Measurements from ENCODE around the gene MEI1. TPM values are rescaled to one million over a fixed set of nuclear protein-coding genes. Genes with fewer than 3 reads are reported as not detected.

MEI1 gene
- total and polyA plus RNA-seq, 8 donors, result 1.5 to 7.9 (median 3.3) TPM

GRCh38 chr22:41845380-41846267 lies 146.3 kb downstream of the MEI1 start:
- no peak for ATAC-seq
- intact Hi-C loops (cut with DNase I), result no loop called here
- no peaks in the 10 kb centered on the region for H3K9me3 ChIP-seq
- peaks cover 31 to 89% of the 10 kb centered on the region in 2 donors for H3K4me1 ChIP-seq
- no peaks in the 10 kb centered on the region for H3K27me3 ChIP-seq
- TF ChIP-seq CTCF (IDR thresholded peaks at IDR 0.05), result no peak
- H3K4me3 ChIP-seq, result no peak overlapping the region
- no peak for DNase-seq
- H3K27ac ChIP-seq, result peak overlapping the region; percentile 15 to 61
- no peaks in the 10 kb centered on the region for H3K36me3 ChIP-seq

GRCh38 chr22:41846268-41846987 lies 147.1 kb downstream of the MEI1 start:
- ATAC-seq (no peak), DNase-seq (no peak)
- Histone ChIP-seq H3K27ac (peak overlapping the region in 1 of 2 donors; percentile 13), H3K36me3 (no peaks in the 10 kb centered on the region), H3K9me3 (no peaks in the 10 kb centered on the region), H3K4me1 (peaks cover 25 to 80% of the 10 kb centered on the region in 2 donors), H3K4me3 (no peak overlapping the region), H3K27me3 (no peaks in the 10 kb centered on the region)
- intact Hi-C loops (cut with DNase I), result no loop called here
- TF ChIP-seq CTCF (IDR thresholded peaks at IDR 0.05), result no peak

DNA sequence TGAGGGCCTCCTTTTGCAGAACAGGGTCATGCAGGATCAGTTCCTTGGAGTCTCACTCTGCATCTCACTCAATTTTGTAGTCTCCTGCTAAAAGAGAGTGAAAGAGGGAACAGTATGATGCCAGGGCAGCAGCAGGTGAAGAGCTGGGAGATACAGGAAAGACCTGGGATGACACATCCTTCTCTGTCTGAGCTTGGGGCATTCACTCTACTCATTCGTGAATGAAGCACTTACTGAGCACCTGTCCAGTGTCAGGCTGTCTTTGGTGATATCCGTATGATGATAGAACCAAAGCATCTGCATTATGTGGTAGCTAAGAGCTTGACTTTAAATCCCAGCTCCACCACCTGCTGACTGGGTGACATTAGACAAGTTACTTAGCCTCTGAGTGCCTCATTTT lies 148.0 kb downstream of the MEI1 start:
- no peaks in the 10 kb centered on the region for H3K9me3 ChIP-seq
- DNase-seq (no peak), ATAC-seq (no peak)
- no peak for TF ChIP-seq CTCF (IDR thresholded peaks at IDR 0.05)
- intact Hi-C loops (cut with DNase I), result no loop called here
- H3K27ac ChIP-seq, result no peak overlapping the region
- H3K27me3 ChIP-seq, result no peaks in the 10 kb centered on the region
- H3K4me1 ChIP-seq, result peaks cover 19 to 73% of the 10 kb centered on the region in 2 donors
- H3K36me3 ChIP-seq, result no peaks in the 10 kb centered on the region
- no peak overlapping the region for H3K4me3 ChIP-seq

- ATAC-seq, result peak; percentile 92
- no peak for TF ChIP-seq CTCF (IDR thresholded peaks at IDR 0.05)
- peak overlapping the region in 1 of 2 donors; percentile 47 for H3K27ac ChIP-seq
- peaks cover 18 to 61% of the 10 kb centered on the region in 2 donors for H3K4me1 ChIP-seq
- no peaks in the 10 kb centered on the region for H3K27me3 ChIP-seq
- intact Hi-C loops (cut with DNase I), result no loop called here
- no peaks in the 10 kb centered on the region for H3K36me3 ChIP-seq
- H3K9me3 ChIP-seq, result no peaks in the 10 kb centered on the region
- H3K4me3 ChIP-seq, result no peak overlapping the region
- DNase-seq, result peak in 2 of 4 donors; percentile 84 to 86
Observed at GRCh38 chr22:41848468-41848867, 149.2 kb downstream of the MEI1 start.

Other genes starting within 250 kb of the MEI1 start
- 10 to 100 TPM; 30.3 to 35.5 TPM for gene PHF5A, start 230.8 kb upstream of the MEI1 start, total RNA-seq
- gene PHF5A, start 230.8 kb upstream of the MEI1 start, polyA plus RNA-seq (ENCODE audit: insufficient read length in 6 of 6), result 10 to 100 TPM; 44.9 to 54.7 (median 46.7) TPM
- 10 to 100 TPM; 85.3 to 91.8 TPM for gene ACO2, start 230.4 kb upstream of the MEI1 start, total RNA-seq
- gene ACO2, start 230.4 kb upstream of the MEI1 start, polyA plus RNA-seq (ENCODE audit: insufficient read length in 6 of 6), result 10 to 100 TPM; 51.0 to 66.1 (median 56.6) TPM
- gene POLR3H, start 155.0 kb upstream of the MEI1 start, total RNA-seq, result 10 to 100 TPM; 31.3 to 55.4 TPM
- gene POLR3H, start 155.0 kb upstream of the MEI1 start, polyA plus RNA-seq (ENCODE audit: insufficient read length in 6 of 6), result 10 to 100 TPM; 26.6 to 36.2 (median 30.6) TPM
- gene CSDC2, start 138.5 kb upstream of the MEI1 start, total RNA-seq, result 1 to 10 TPM; 5.1 to 5.5 TPM
- gene CSDC2, start 138.5 kb upstream of the MEI1 start, polyA plus RNA-seq (ENCODE audit: insufficient read length in 6 of 6), result 1 to 10 TPM; 3.6 to 6.3 (median 4.0) TPM
- 10 to 100 TPM; 36.5 to 46.0 TPM for gene PMM1, start 109.7 kb upstream of the MEI1 start, total RNA-seq
- 10 to 100 TPM; 46.8 to 56.7 (median 52.3) TPM for gene PMM1, start 109.7 kb upstream of the MEI1 start, polyA plus RNA-seq (ENCODE audit: insufficient read length in 6 of 6)
- gene DESI1, start 78.5 kb upstream of the MEI1 start, total RNA-seq, result 10 to 100 TPM; 27.2 to 42.9 TPM
- 10 to 100 TPM; 21.8 to 33.9 (median 26.6) TPM for gene DESI1, start 78.5 kb upstream of the MEI1 start, polyA plus RNA-seq (ENCODE audit: insufficient read length in 6 of 6)
- gene XRCC6, start 78.2 kb upstream of the MEI1 start, total RNA-seq, result 100 to 1,000 TPM; 176 to 214 TPM
- 100 to 1,000 TPM; 326 to 363 (median 345) TPM for gene XRCC6, start 78.2 kb upstream of the MEI1 start, polyA plus RNA-seq (ENCODE audit: insufficient read length in 6 of 6)
- 100 to 1,000 TPM; 112 to 126 TPM for gene SNU13, start 10.6 kb upstream of the MEI1 start, total RNA-seq
- 100 to 1,000 TPM; 102 to 136 (median 113) TPM for gene SNU13, start 10.6 kb upstream of the MEI1 start, polyA plus RNA-seq (ENCODE audit: insufficient read length in 6 of 6)
- gene CCDC134, start 101.2 kb downstream of the MEI1 start, total RNA-seq, result 10 to 100 TPM in 1 of 2 donors, 1 to 10 TPM in 1; 9.7 to 14.1 TPM
- gene CCDC134, start 101.2 kb downstream of the MEI1 start, polyA plus RNA-seq (ENCODE audit: insufficient read length in 6 of 6), result 10 to 100 TPM in 2 of 6 donors, 1 to 10 TPM in 4; 7.9 to 10.5 (median 9.8) TPM
- gene SREBF2, start 133.6 kb downstream of the MEI1 start, total RNA-seq, result 100 to 1,000 TPM; 130 to 162 TPM
- 100 to 1,000 TPM in 1 of 6 donors, 10 to 100 TPM in 5; 49.2 to 100 (median 69.2) TPM for gene SREBF2, start 133.6 kb downstream of the MEI1 start, polyA plus RNA-seq (ENCODE audit: insufficient read length in 6 of 6)
- gene SHISA8, start 215.6 kb downstream of the MEI1 start, total RNA-seq, result not detected
- gene SHISA8, start 215.6 kb downstream of the MEI1 start, polyA plus RNA-seq (ENCODE audit: insufficient read length in 6 of 6), result under 1 TPM in 2 of 6 donors, not detected in 4; 0.11 to 0.24 TPM
- under 1 TPM; 0.15 to 0.42 TPM for gene TNFRSF13C, start 227.3 kb downstream of the MEI1 start, total RNA-seq
- gene TNFRSF13C, start 227.3 kb downstream of the MEI1 start, polyA plus RNA-seq (ENCODE audit: insufficient read length in 6 of 6), result 1 to 10 TPM; 1.8 to 3.0 (median 2.1) TPM
- gene CENPM, start 247.6 kb downstream of the MEI1 start, total RNA-seq, result 10 to 100 TPM in 1 of 2 donors, 1 to 10 TPM in 1; 9.6 to 12.0 TPM
- gene CENPM, start 247.6 kb downstream of the MEI1 start, polyA plus RNA-seq (ENCODE audit: insufficient read length in 6 of 6), result 10 to 100 TPM; 10.4 to 20.5 (median 15.7) TPM

Measured in left lung (tissue), 10 donors.